Activated gamma-delta T cell treated with Interleukin-2 at 50 U/mL for 16 hours (primary cell): ENCODE data around the gene GRIA4.

ENCODE experiments used
- DNase-seq: peaks from one replicate; pipeline ENCODE4 v3.0.0-alpha.2; 2020

GRIA4 gene

GRCh38 chr11:105609832-105610781, at the start of gene GRIA4:
Gene GRIA4 (plus strand): TSS chr11:105610073. CDS start chr11:105610998, 925 bp downstream.
- no peak for DNase-seq

DNA sequence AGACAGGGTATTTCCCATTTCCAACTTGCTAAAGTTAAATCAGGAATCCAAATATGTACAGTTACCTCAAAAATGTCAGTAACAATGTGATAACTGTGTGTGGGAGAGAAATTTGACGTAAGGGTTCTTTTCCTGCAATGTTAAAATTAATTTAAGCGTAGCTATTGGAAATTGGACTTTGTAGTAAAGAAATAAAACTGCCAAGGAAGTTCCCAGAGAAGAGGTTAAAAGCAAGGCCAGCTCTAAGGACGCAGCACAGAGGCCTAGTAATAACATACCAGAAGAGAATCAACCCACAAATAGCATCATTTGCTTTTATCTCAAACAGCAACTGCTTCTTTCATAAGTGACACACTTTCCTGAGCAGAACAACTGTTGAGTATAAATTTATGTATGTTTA, 36.8 kb upstream of the GRIA4 start:
- no peak for DNase-seq

DNA sequence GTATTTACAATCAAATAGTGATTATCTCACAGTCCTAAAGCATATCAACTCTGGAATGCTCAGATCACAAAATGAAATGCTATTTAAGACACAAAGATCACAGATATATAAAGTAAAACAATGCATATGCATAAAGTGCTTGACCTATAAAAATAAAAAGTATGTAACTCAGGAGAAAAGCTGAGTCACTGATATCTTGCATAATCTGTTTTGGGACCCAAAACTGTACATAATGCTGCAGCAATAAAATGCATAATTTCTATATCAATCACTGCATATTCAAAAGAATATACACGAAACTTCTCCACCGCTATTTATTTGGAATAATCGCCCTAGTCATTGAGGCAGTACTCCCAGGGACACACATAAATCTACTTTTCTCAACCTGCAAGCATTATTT, 34.9 kb upstream of the GRIA4 start:
- no peak for DNase-seq

- no peak for DNase-seq
Measured at GRCh38 chr11:105577641-105578040, 32.2 kb upstream of the GRIA4 start.

DNA sequence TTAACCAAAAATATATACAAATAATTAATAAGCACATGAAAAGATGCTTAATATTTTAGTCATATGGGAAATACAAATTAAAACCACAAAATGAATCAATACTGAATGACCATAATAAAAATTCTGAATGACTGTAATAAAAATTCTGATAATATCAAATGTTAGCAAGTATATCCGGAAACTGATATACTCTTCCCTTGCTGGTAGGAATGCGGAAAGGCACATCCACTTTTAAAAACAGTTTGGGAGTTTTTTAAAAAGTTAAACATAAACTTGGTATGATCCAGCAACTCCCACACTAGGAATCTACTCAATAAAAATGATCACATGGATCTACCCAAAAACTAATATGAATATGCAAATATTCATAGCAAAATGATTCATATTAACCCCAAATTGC, 30.8 kb upstream of the GRIA4 start:
- no peak for DNase-seq

GRCh38 chr11:105582497-105582896, 27.4 kb upstream of the GRIA4 start:
- DNase-seq: no peak

DNA sequence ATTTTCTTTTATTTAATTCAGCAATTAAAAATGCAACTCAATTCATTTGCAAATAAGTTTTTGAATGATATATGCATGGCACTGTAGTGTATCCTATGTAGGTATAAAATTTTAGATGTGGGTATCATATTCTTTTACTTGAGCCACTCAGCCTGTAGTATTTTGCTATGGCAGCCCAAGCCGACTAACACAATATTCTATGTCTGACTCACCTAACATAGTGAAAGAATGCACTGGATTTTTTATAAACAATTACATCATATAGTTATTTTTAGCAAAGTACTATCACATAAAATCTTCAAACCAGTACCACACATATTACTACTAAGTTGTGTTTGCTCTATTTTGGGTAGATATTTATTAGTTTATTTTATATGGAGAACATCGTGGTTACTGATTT, 21.9 kb upstream of the GRIA4 start:
- DNase-seq: no peak

GRCh38 chr11:105589346-105589745, 20.5 kb upstream of the GRIA4 start:
- DNase-seq: no peak

DNA sequence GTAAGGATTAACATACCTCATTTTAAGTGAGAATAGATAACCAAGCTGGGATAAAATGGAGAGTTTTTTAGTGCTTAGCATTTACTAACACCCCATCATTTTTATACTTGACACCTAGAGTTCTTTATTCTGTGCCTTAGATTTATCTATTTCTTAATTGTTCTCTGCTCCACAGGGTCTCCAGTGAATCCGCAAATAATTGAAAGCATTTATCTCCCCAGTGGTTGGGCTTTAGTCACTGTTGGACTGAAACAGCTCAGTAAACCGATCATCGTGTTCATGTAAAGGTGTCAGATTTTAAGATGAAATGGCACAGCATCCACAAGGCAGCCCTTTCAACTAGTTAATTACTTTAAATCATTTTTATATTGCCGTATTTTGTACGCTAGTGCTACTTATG, 17.8 kb upstream of the GRIA4 start:
- no peak for DNase-seq

DNA sequence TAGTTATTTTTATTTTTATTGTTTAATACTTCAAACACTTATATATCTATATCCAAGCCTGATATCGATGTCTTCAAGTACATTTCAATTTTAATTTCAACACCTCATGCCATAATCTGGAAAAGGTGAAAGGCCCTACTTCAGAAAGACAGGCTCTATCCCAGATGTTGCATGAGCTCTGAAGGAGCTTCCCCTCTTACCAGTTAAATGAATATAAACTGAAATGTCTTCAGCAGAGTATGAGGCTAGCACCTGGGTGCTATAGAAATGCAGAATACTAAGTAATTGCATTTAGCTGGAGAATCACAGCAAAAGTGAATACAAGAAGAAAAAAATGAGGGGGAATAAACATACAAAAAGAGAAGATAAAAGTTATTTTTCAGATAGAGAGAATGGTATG, 11.5 kb upstream of the GRIA4 start:
- no peak for DNase-seq

GRCh38 chr11:105603156-105603555, 6.7 kb upstream of the GRIA4 start:
- DNase-seq: no peak

DNA sequence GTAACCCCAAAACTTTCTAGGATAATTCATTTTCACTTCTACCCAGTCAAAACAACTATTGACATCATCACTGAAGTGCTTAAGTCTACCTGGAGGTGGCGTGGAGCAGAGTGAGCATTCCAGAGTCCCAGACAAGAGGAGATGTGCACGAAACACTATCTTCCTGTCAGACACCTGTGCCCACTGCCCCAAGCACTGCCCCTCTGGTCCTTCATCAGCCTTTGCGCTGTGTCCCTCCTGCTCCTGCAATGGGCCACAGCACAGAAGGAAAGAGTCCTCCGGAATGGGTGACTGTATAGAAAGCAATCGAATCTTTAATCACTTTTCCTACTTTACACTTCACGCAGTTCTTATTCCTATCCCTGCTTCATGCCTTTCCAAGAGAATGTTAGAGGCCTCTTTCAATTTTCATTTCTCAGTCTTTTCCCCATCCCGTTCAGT, 512 bp upstream of the GRIA4 start:
- DNase-seq: no peak

DNA sequence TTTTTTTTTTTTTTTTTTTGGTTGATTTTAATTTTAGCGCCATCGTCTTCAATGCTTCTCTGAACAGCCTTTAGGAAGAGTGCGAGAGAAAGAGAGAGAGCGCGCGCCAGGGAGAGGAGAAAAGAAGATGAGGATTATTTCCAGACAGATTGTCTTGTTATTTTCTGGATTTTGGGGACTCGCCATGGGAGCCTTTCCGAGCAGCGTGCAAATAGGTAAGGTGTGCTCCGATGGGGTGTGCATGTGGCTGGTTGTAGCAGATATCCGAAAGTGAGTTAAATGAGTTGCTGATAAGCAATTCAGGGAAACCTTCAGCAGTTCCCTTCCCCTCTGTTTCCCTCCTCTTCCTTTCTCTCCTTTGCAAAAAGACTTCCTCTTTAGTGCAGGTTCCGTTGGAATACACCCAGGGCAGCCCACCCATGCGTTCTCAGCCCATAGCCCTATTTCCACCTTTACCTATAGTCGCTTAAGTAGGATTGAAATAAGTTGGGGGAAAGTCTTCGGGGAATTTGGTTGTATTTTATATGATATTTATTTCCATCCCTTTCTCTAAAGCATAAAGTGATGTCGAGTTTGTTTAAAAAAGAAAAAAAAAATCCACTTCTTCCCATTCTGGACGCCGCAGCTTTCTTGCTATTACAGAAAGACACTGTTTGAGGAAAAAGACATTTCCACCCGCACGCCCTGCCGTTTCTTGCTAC, 1.1 kb downstream of the GRIA4 start:
- DNase-seq: no peak

GRCh38 chr11:105611572-105612441, 1.9 kb downstream of the GRIA4 start:
- DNase-seq: no peak

- DNase-seq: no peak
Measured at GRCh38 chr11:105612771-105613170, 2.9 kb downstream of the GRIA4 start.

DNA sequence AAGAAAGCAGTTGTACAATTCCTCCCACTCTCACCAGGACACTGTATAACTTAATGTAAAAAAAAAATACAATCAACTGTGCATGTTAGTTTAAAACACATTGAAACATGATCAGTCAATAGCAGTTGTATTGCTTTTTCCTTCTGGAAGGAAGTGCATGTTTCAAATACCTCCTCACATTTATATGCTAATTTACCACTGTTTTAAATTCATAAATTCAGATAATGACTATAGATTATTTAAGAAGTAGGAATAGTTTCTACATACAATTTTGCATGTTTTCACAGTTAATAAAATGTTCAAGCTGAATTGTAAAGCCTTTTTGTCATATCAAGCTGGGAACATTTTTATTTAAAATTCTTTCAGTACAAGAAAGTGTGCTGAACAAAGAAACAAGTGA, 3.3 kb downstream of the GRIA4 start:
- no peak for DNase-seq

DNA sequence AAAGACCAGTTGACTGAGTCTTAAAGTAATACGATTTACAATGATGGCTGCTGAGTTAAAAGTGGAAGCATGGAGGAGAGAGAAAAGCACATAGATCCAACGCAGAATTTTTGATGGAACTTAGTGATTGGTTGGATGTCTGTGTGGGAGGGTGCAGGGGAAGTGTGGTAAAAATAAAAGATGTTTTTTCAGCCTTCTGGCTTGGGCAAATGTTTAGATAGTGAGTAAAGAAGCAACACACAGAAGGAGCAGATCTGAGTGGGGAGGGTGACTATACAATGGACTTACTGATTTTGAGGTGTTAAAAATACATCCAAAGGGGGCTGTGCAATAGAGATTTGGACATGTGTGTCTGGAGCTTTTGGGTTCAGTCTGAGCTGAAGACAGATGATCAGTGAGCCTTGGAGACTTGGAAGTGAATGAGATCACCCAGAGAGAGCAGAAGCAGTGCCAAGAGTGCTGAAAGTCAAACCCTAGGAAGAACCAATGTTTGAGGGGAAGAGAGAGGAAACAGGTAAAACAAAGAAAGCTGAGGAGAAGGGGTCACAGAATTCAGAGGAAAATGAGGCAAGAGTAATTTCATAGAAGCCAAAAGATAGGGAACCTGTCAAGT, 8.6 kb downstream of the GRIA4 start:
- no peak for DNase-seq

GRCh38 chr11:105619556-105619955, 9.7 kb downstream of the GRIA4 start:
- DNase-seq: no peak

DNA sequence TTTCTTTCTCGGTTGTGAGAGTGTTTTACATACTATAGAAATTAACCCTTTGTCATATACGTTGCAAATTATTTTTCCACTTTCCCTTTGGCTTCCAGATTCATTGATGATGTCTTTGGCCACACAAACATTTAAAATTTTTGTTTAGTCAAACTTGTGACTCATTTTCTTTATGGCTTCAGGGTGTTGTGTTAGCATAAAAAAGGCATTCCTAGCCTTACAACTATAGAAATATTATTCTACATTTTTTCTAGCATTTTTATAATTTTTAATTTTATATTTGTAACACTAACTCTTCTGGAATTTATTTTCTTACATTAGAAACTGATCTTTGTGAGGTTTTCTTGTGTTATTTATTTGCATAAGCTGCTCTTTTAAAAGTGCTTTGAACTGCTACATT, 12.1 kb downstream of the GRIA4 start:
- DNase-seq: no peak

GRCh38 chr11:105632316-105632715, 22.4 kb downstream of the GRIA4 start:
- no peak for DNase-seq

- DNase-seq: no peak
Measured at GRCh38 chr11:105635466-105635865, 25.6 kb downstream of the GRIA4 start.

- no peak for DNase-seq
Measured at GRCh38 chr11:105636496-105636895, 26.6 kb downstream of the GRIA4 start.

- DNase-seq: no peak
Measured at GRCh38 chr11:105639527-105639926, 29.7 kb downstream of the GRIA4 start.
